Activated T-helper 1 cell treated with anti-CD3 and anti-CD28 coated beads, Interleukin-12 subunit alpha, Interleukin-12 subunit beta, Interleukin-2, Interleukin-4 antibody, amounts not matched to agents 30 ng/mL and 10 ng/mL and 1 ng/mL, durations not matched to agents 14 hours and 24 hours and 36 hours (primary cell): Measurements from ENCODE around the gene CMTM7. TPM values are rescaled to one million over a fixed set of nuclear protein-coding genes. Genes with fewer than 3 reads are reported as not detected.

Experiments used
- DNase-seq: peaks from one replicate; pipeline ENCODE4 v3.0.0; 2021; ENCODE audit warnings: low spot score
- H3K27ac Mint-ChIP-seq: one replicate; pipeline ENCODE4 v1.8.0; 2021; ENCODE audit warnings: mild to moderate bottlenecking, mixed read lengths
- H3K27me3 Mint-ChIP-seq: one replicate; pipeline ENCODE4 v1.8.0; 2022; ENCODE audit warnings: mild to moderate bottlenecking, moderate library complexity, mixed read lengths; ENCODE audit not compliant: insufficient read depth
- H3K36me3 Mint-ChIP-seq: one replicate; pipeline ENCODE4 v1.8.0; 2021; ENCODE audit warnings: low read depth, mixed read lengths
- H3K4me1 Mint-ChIP-seq: one replicate; pipeline ENCODE4 v1.8.0; 2021; ENCODE audit warnings: low read depth, mixed read lengths
- H3K4me3 Mint-ChIP-seq: one replicate; pipeline ENCODE4 v1.8.0; 2021; ENCODE audit warnings: mild to moderate bottlenecking, moderate library complexity, mixed read lengths
- H3K9me3 Mint-ChIP-seq: one replicate; pipeline ENCODE4 v1.8.0; 2021; ENCODE audit warnings: mixed read lengths
- intact Hi-C: fragments of 100-400 bp; cut with micrococcal nuclease; formaldehyde crosslinking; loops from one replicate; pipeline ENCODE4 v1.15.1; 2024
- total RNA-seq: library from RNA; stranded (reverse); gene quantifications from 2 replicates; pipeline ENCODE4 v1.2.3, GENCODE V29; 2022

The CMTM7 gene
- total RNA-seq, 1 donor from 2014 or later, result 59.7 TPM

DNA sequence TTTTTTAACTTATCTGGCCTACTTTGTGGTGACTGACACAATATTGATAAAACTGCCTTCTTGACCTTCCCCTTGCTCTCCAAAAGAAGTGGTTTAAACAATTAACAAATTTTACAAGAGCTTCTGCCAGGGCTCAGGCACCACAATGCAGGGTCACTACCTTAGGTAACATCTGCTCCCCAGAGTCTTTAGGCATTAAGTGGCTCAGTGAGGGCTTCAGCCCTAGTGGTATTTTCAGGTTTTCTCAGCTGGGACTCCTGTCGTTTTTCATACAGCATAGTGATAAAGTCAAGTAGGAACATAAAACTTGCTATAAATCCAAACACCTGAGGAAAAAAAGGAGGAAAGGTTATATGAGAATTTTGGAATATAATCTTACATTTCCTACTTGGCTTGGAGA is 92.1 kb downstream of the CMTM7 start:
- Mint-ChIP-seq H3K4me1 (peaks cover 21% of the 10 kb centered on the region), H3K36me3 (peaks cover 60% of the 10 kb centered on the region), H3K9me3 (no peaks in the 10 kb centered on the region), H3K27ac (no peak overlapping the region), H3K4me3 (no peak overlapping the region), H3K27me3 (no peaks in the 10 kb centered on the region)
- DNase-seq, result no peak
- intact Hi-C loops, result no loop called here

DNA sequence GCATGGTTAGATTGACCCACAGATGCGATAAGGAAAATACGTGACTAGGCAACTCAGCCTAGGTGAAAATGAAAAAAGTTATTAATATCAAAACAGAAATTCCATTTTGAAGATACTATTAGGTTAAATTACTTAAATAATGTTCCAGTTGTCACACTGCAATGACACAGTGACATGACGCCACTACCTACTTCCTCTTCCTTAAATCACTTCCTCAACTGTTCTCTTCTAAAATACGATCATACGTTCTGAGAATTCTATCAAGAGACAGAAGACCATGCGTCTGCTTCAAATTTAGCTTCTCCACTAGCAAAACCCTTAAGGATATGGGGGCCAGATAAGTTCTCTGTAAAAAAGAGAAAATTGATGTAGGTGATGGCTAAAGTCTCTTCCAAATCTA is 92.8 kb downstream of the CMTM7 start:
- H3K4me1 Mint-ChIP-seq, result peaks cover 21% of the 10 kb centered on the region
- H3K9me3 Mint-ChIP-seq, result no peaks in the 10 kb centered on the region
- no peaks in the 10 kb centered on the region for H3K27me3 Mint-ChIP-seq
- no peak overlapping the region for H3K4me3 Mint-ChIP-seq
- peaks cover 60% of the 10 kb centered on the region for H3K36me3 Mint-ChIP-seq
- intact Hi-C loops, result no loop called here
- H3K27ac Mint-ChIP-seq, result peak overlapping the region; percentile 52
- no peak for DNase-seq

DNA sequence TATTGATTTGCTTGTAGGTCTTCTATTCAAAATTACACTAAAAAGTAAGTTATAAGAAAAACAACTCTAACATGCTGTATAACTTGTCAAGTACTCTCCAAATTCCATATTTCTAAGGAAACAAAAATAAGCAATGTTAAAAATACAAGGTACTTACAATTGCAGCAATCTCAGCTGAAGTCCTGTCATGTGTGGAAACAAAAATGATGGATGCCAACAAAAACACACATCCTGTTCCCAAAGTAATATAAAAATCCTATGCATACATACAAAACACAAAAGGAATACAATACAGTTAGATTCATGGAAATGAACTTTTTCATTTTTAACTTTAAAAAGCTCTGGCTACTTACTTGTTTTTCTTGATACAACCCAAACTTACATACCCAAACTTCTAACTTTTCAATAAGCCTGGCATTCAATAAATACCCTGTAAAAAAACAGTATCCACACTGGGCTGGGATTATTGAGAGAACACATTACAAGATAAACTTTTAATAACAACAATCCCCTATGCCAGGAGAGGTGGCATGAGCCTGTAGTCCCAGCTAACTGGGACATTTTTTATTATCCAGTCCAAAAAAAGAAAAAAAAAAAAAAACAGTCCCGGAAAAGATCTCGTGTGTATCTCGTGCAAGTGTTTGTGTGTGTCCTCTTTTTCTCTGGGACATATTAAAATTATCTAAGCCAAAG is 96.3 kb downstream of the CMTM7 start:
- H3K36me3 Mint-ChIP-seq, result peaks cover 40% of the 10 kb centered on the region
- intact Hi-C loops, result no loop called here

DNA sequence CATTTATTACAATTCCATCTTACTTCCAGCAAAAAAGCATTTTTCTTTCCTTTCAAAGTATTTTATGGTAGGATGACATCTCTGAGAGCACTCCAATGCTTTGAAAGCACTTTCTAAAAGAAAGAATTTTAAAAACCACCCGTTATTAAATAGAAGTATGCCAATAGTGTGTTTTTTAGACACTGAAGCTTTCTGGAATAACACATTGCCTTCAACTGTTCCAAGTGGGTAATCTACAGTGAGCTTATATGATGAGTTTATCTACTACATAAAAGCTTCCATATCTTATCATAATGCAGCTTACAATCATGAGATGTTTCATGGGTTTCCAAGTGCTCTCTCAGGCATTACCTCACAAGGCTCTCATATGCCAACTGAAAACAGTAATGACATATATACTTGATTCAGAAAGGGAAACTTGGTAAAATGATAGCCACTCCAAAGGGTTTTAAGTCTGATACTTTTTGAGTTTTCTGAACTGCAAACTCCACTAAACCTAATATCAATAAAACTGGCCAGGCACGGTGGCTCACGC is 96.9 kb downstream of the CMTM7 start:
- Mint-ChIP-seq H3K4me1 (peaks cover 9% of the 10 kb centered on the region), H3K9me3 (no peaks in the 10 kb centered on the region), H3K36me3 (peaks cover 36% of the 10 kb centered on the region), H3K4me3 (no peak overlapping the region), H3K27ac (no peak overlapping the region), H3K27me3 (no peaks in the 10 kb centered on the region)
- no peak for DNase-seq
- intact Hi-C loops, result no loop called here

More for the DNA sequence above, 96.3 kb downstream of the CMTM7 start:
- Mint-ChIP-seq H3K9me3 (no peaks in the 10 kb centered on the region), H3K27ac (no peak overlapping the region), H3K4me3 (no peak overlapping the region), H3K4me1 (peaks cover 10% of the 10 kb centered on the region), H3K27me3 (no peaks in the 10 kb centered on the region)
- no peak for DNase-seq

DNA sequence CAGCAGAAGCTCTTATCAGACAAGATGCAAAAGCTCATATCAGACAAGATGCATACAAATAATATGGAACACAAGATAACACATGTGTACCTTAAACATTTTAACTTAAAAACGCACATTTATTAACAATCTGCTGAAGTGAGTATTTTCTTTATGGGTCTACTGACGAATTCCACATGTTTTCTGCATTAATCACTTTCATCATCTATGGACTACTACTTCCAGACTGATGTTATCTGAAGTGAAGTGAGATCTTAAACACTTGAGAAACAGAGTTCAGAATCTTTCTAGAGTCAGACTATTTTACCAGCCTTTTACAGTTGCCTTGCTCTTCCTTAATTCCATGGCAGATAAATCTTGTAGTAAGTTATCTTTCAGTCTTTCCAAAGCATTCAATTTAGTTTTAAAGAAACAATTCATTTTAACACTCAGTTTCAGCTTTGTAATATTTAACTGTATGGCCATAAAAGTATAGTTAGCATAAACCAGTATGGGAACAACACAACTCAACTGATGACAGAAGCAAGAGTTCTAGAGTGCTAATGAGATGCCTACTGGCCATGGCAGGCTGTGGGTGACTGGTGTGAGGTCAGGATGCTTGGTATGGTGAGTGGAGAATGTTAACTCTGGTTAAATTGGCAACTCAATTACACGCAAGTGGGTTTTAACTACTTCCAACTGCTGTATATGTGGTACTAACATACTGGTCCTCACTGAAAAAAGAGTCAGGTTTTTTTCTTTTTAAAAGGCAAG is 101.2 kb downstream of the CMTM7 start:
- peaks cover 22% of the 10 kb centered on the region for H3K36me3 Mint-ChIP-seq
- H3K27ac Mint-ChIP-seq, result no peak overlapping the region
- intact Hi-C loops, result no loop called here
- no peak for DNase-seq
- no peak overlapping the region for H3K4me3 Mint-ChIP-seq
- H3K27me3 Mint-ChIP-seq, result no peaks in the 10 kb centered on the region
- no peaks in the 10 kb centered on the region for H3K9me3 Mint-ChIP-seq
- peaks cover 18% of the 10 kb centered on the region for H3K4me1 Mint-ChIP-seq

DNA sequence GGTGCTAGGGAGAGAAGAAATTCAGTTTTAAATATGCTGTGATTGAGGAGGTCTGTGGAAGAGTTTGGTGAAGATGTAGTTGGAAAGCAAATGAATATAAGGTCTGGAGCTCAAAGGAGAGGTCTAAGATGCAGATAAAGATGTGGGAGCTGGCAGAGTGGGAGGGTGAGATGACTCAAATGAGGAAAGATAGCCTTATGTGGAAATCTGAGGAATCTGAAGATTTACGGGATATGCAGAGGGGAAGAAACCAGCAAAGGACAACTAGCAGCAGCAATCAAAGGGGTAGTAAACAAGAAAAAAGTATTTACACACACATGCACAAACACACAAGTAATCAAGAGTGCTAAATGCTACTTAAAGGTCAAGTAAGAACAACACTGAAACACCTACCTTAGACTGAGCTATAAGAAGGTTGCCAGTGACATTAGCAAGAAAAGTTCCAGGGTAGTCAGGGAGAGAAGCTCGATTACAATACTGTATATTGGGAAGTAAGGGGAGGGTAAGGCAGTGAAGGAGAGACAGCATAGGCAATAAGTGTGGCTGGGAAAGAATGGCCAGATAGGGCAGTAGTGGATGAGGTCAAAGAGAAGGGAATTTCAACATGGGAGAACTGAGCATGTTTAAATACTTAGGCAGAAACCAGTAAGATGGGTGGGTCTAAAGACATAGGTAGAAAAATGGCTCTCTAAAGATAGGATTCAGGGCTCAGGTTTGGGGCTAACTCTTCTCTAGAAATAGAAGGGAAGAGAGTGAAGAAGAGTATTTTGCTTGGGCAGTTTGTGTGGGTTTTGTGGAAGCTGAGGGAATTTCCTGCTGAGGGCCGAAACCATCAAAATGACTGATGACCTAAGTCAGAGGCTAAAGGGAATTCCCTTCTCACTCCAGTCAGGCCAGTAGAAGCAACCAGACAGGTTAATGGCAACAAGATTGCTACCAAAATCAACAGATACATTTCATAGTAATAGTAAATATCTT is 102.1 kb downstream of the CMTM7 start:
- H3K27ac Mint-ChIP-seq, result no peak overlapping the region
- H3K27me3 Mint-ChIP-seq, result no peaks in the 10 kb centered on the region
- no peak for DNase-seq
- intact Hi-C loops, result loop anchor here (1.0 kb wide), 1 partner anchor 9 kb away; the partner anchor contains the start of gene CMTM6
- peaks cover 18% of the 10 kb centered on the region for H3K36me3 Mint-ChIP-seq
- H3K4me3 Mint-ChIP-seq, result no peak overlapping the region
- H3K4me1 Mint-ChIP-seq, result peaks cover 24% of the 10 kb centered on the region
- H3K9me3 Mint-ChIP-seq, result no peaks in the 10 kb centered on the region

DNA sequence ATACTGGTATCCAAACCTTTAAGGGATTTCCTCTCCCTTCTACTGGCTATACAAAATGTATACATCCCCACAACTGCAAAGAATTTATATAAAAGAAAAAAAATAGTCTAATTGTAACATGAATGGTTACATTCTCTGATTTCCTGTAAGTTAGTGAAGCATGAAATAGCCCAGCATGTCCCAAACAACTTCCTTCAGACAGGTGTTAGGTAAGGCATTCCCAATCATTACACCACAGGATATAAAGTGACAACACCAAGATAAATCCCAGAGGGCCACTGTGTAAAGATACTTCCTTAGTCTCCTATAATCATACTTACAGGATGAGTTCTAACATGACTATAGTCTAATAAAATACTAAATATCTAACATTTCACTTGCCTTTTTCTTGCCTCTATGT is 103.4 kb downstream of the CMTM7 start:
- no peak for DNase-seq
- Mint-ChIP-seq H3K9me3 (no peaks in the 10 kb centered on the region), H3K27ac (no peak overlapping the region), H3K27me3 (no peaks in the 10 kb centered on the region), H3K4me1 (peaks cover 33% of the 10 kb centered on the region), H3K36me3 (peaks cover 22% of the 10 kb centered on the region), H3K4me3 (no peak overlapping the region)
- intact Hi-C loops, result no loop called here

DNA sequence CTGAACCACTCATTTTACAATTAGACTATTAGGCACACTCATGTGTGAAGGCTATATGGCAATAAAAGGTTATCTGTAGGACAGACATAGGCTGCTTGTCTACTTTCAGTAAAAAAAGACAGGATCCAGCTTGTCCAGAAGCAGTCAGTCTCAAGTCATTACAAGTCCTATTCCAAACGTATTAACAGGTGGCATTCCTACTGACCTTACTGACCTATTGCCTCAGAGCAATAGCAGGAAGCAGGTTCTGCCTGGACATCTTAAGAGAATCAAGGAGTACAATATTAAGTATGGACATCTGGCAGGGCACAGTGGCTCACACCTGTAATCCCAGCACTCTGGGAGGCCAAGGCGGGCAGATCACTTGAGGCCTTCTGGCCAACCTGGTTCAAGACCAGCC is 104.0 kb downstream of the CMTM7 start:
- no peak overlapping the region for H3K27ac Mint-ChIP-seq
- H3K4me1 Mint-ChIP-seq, result peaks cover 38% of the 10 kb centered on the region
- H3K27me3 Mint-ChIP-seq, result no peaks in the 10 kb centered on the region
- intact Hi-C loops, result no loop called here
- DNase-seq, result no peak
- H3K36me3 Mint-ChIP-seq, result peaks cover 26% of the 10 kb centered on the region
- H3K4me3 Mint-ChIP-seq, result no peak overlapping the region
- no peaks in the 10 kb centered on the region for H3K9me3 Mint-ChIP-seq

DNA sequence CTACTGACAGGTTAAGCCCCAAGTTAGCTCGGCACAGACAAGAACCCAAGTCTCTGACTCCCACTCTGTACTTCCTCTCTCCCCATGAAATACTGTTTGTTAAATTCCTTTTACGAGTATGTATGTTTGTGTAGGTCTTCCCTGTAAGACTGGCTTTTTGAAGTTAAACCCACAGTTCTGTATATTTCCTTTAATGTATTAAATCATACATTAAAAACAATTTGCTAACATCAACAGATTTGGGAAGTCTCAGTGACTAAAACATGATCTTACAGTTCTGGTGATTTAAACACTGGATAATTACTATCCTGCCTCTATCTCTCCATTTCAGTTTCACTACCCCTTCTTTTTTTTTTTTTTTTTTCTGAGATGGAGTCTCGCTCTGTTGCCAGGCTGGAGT is 106.6 kb downstream of the CMTM7 start:
- Mint-ChIP-seq H3K4me3 (no peak overlapping the region), H3K36me3 (peaks cover 34% of the 10 kb centered on the region), H3K4me1 (peaks cover 58% of the 10 kb centered on the region), H3K27me3 (no peaks in the 10 kb centered on the region), H3K9me3 (no peaks in the 10 kb centered on the region), H3K27ac (no peak overlapping the region)
- DNase-seq, result no peak
- intact Hi-C loops, result no loop called here

DNA sequence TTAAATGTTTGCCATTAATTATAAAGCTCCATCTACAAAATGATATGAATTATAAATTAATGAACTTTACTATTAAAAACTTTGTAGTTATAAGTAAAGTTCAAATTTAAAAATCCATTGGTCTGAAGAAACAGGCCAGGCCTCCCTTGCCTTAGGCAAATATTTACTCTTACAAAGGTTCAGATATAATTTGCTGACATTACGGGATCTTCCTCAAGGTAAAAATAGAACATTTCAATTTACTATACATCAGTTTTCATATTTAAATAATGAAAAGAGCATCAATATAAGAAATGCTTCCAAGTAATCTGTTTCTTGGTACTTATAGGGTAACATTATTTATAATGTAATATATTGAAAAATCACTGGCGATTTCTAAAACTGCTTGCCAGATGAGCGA is 107.3 kb downstream of the CMTM7 start:
- Mint-ChIP-seq H3K9me3 (no peaks in the 10 kb centered on the region), H3K4me1 (peaks cover 59% of the 10 kb centered on the region), H3K36me3 (peaks cover 34% of the 10 kb centered on the region), H3K27me3 (no peaks in the 10 kb centered on the region), H3K4me3 (no peak overlapping the region), H3K27ac (no peak overlapping the region)
- intact Hi-C loops, result no loop called here
- no peak for DNase-seq

DNA sequence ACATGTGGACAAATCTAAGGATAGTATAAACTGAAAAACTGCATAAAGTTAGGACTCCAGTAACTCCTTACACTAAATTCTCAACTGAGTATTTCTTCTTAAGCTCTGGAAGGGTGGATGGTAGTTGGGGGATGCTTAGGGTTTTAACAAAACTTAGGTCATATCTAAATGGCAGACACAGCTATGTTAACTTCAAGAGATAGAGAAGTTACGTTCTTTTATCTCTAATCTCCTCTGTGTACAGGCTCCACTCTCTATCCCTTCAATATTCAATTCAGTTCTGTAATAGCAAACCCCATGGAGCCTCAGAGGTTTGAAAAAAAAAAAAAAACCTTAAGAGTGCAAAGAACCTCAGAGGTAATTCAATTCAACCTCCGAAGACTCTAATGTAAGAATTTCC is 107.9 kb downstream of the CMTM7 start:
- Mint-ChIP-seq H3K27ac (no peak overlapping the region), H3K27me3 (no peaks in the 10 kb centered on the region), H3K36me3 (peaks cover 34% of the 10 kb centered on the region), H3K4me1 (peaks cover 59% of the 10 kb centered on the region), H3K9me3 (no peaks in the 10 kb centered on the region), H3K4me3 (no peak overlapping the region)
- intact Hi-C loops, result no loop called here
- no peak for DNase-seq

DNA sequence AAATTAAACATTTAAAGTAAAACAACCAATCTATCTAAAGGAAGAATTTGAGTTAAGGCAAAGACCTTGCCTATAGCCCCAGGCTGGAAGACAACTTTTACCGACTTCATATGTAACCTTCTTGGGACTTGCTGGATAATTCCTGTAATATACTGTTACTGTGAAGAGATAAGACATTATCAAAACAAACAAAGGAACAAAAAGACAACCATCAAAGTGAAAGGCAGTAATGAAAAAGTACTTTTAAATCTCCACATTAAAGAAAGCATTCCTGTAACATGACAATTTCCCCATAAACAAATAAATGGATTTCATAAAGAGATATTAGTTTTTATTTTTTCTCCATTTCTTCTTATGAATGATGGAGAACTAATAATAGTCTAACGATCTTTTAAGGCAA is 108.6 kb downstream of the CMTM7 start:
- Mint-ChIP-seq H3K27me3 (no peaks in the 10 kb centered on the region), H3K27ac (no peak overlapping the region), H3K36me3 (peaks cover 34% of the 10 kb centered on the region), H3K4me3 (peak overlapping the region; percentile 100), H3K4me1 (peaks cover 56% of the 10 kb centered on the region), H3K9me3 (no peaks in the 10 kb centered on the region)
- intact Hi-C loops, result loop anchor here (5.0 to 10.0 kb wide), 2 partner anchors 388 to 595 kb away; partner anchors contain the start of genes GLB1 and TMPPE
- DNase-seq, result no peak
